ENCODE results near the gene TFDP2. TPM values are rescaled to one million over a fixed set of nuclear protein-coding genes. Genes with fewer than 3 reads are reported as not detected.

Gene TFDP2
- total RNA-seq, 1 experiment from 2014 or later: 48.2 TPM

- TF ChIP-seq STAT6 (CRISPR knock-in tag; conservative IDR thresholded peaks at IDR 0.05; ENCODE audit: low read depth): no peak
- TF ChIP-seq NFYB (CRISPR knock-in tag; conservative IDR thresholded peaks at IDR 0.05; ENCODE audit: low read depth): no peak
- no peak for TF ChIP-seq TEAD4 (CRISPR knock-in tag; IDR thresholded peaks at IDR 0.05)
- TF ChIP-seq ZBTB43 (CRISPR knock-in tag; IDR thresholded peaks at IDR 0.05): no peak
- no peak for TF ChIP-seq E2F4 (CRISPR knock-in tag; IDR thresholded peaks at IDR 0.05; ENCODE audit: borderline replicate concordance, low read depth)
Measured at GRCh38 chr3:142152384-142152783, 3.0 kb upstream of the TFDP2 start (continued).

GRCh38 chr3:142151828-142152227 is 2.5 kb upstream of the TFDP2 start:
- no peak overlapping the region for H3K27ac Mint-ChIP-seq
- no peaks in the 10 kb centered on the region for H3K9me3 Mint-ChIP-seq
- ChIA-PET POLR2A (no interaction called here), CTCF (interaction anchor here (1.3 kb wide), 1 partner anchor 211 kb away, joined by 3 read pairs; no protein-coding TSS in a partner anchor)
- no peak overlapping the region for H3K4me3 Mint-ChIP-seq
- no peak for TF ChIP-seq AR (CRISPR knock-in tag; IDR thresholded peaks at IDR 0.05)
- TF ChIP-seq ZNF121 (CRISPR knock-in tag; IDR thresholded peaks at IDR 0.05): no peak
- ATAC-seq (no peak), DNase-seq (ENCODE audit: low spot score) (no peak)
- H3K4me1 Mint-ChIP-seq: peaks cover 10% of the 10 kb centered on the region
- H3K27me3 Mint-ChIP-seq (ENCODE audit: low read depth): peaks cover 26% of the 10 kb centered on the region
- no peaks in the 10 kb centered on the region for H3K36me3 Mint-ChIP-seq

GRCh38 chr3:142151240-142151639 is 1.9 kb upstream of the TFDP2 start:
- ATAC-seq: no peak
- H3K36me3 Mint-ChIP-seq: no peaks in the 10 kb centered on the region
- no peaks in the 10 kb centered on the region for H3K9me3 Mint-ChIP-seq
- POLR2A ChIA-PET: no interaction called here
- no peak overlapping the region for H3K4me3 Mint-ChIP-seq
- CTCF ChIA-PET: interaction anchor here (1.3 kb wide), 1 partner anchor 211 kb away, joined by 3 read pairs; no protein-coding TSS in a partner anchor
- peaks cover 10% of the 10 kb centered on the region for H3K4me1 Mint-ChIP-seq
- H3K27me3 Mint-ChIP-seq (ENCODE audit: low read depth): peaks cover 29% of the 10 kb centered on the region
- no peak overlapping the region for H3K27ac Mint-ChIP-seq
- no peak for DNase-seq (ENCODE audit: low spot score)
- TF ChIP-seq ARID4B (CRISPR knock-in tag; IDR thresholded peaks at IDR 0.05; ENCODE audit: borderline replicate concordance) (no peak), ERG (CRISPR knock-in tag; IDR thresholded peaks at IDR 0.05) (no peak), USF1 (CRISPR knock-in tag; IDR thresholded peaks at IDR 0.05) (no peak), SMAD4 (CRISPR knock-in tag; IDR thresholded peaks at IDR 0.05) (no peak), ZNF532 (CRISPR knock-in tag; IDR thresholded peaks at IDR 0.05; ENCODE audit: borderline replicate concordance) (no peak)

Data from WTC11 (cell line).